Loucy (cell line): ENCODE results near the gene CD6.

Experiments used
- CTCF ChIP-seq: fragments of 200-600 bp; sonication (generic); conservative IDR thresholded peaks from 2 replicates; pipeline ENCODE4 v1.5.1; 2014; ENCODE audit warnings: mild to moderate bottlenecking, antibody characterized with exemption, low read length
- EZH2phosphoT487 ChIP-seq: fragments of 200-600 bp; IDR thresholded peaks from 2 replicates; pipeline ENCODE4 v1.6.1; 2018; ENCODE audit warnings: antibody characterized with exemption, mild to moderate bottlenecking, moderate library complexity, borderline replicate concordance

GRCh38 chr11:60931917-60932316 lies 39.6 kb upstream of the CD6 start:
- TF ChIP-seq CTCF: no peak
- TF ChIP-seq EZH2phosphoT487: no peak
